C4-2B (cell line): Measurements from ENCODE around the gene BAAT.
"Not testable (repeated sequence)": the region's sequence is repeated elsewhere in the genome, so short reads cannot be mapped to it uniquely, and the experiment has no call there.

Experiments used
- H3K27ac ChIP-seq: fragments of 450-650 bp; 2 replicates; pipeline ENCODE4 v1.5.1; 2017
- ZFX ChIP-seq: fragments of 450-650 bp; IDR thresholded peaks from 2 replicates; pipeline ENCODE4 v1.6.1; 2017
- TF ChIP-seq, protein P1 (sequence below): fragments of 450-650 bp; conservative IDR thresholded peaks from 2 replicates; pipeline ENCODE4 v1.5.1; 2017; ENCODE audit warnings: mild to moderate bottlenecking

BAAT gene

GRCh38 chr9:101342595-101342994, 42.2 kb downstream of the BAAT start:
- TF ChIP-seq, protein P1, sequence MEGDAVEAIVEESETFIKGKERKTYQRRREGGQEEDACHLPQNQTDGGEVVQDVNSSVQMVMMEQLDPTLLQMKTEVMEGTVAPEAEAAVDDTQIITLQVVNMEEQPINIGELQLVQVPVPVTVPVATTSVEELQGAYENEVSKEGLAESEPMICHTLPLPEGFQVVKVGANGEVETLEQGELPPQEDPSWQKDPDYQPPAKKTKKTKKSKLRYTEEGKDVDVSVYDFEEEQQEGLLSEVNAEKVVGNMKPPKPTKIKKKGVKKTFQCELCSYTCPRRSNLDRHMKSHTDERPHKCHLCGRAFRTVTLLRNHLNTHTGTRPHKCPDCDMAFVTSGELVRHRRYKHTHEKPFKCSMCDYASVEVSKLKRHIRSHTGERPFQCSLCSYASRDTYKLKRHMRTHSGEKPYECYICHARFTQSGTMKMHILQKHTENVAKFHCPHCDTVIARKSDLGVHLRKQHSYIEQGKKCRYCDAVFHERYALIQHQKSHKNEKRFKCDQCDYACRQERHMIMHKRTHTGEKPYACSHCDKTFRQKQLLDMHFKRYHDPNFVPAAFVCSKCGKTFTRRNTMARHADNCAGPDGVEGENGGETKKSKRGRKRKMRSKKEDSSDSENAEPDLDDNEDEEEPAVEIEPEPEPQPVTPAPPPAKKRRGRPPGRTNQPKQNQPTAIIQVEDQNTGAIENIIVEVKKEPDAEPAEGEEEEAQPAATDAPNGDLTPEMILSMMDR = no peak
- no peak for TF ChIP-seq ZFX
- H3K27ac ChIP-seq = no peak overlapping the region

GRCh38 chr9:101341958-101342357, 42.8 kb downstream of the BAAT start:
- TF ChIP-seq, protein P1 = no peak
- no peak for TF ChIP-seq ZFX
- no peak overlapping the region for H3K27ac ChIP-seq

DNA sequence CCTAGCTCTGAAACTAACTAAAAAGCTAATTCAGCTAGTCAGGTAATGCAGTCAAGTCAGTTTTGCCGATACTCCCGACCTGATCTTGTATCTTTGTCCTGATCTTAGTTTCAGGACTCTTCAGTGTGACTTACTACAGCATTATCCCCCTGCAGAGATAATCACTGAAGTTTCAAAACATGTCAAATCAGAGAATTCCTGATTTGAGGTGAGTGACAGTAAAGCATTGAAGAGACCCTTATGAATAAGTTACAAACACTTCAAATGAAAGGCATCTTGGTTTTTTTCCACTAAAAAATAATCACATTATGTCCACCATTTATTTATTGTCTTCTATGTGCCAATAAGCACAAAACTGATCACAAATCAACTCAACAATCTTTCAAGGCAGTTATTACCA, 47.6 kb downstream of the BAAT start:
- no peak overlapping the region for H3K27ac ChIP-seq
- no peak for TF ChIP-seq ZFX
- TF ChIP-seq, protein P1 = no peak

- no peak for TF ChIP-seq ZFX
- TF ChIP-seq, protein P1 = no peak
- H3K27ac ChIP-seq = no peak overlapping the region
Measured at GRCh38 chr9:101336091-101336490, 48.7 kb downstream of the BAAT start.

GRCh38 chr9:101333926-101334702, 50.7 kb downstream of the BAAT start:
- TF ChIP-seq ZFX = no peak
- TF ChIP-seq, protein P1 = no peak
- H3K27ac ChIP-seq = no peak overlapping the region

DNA sequence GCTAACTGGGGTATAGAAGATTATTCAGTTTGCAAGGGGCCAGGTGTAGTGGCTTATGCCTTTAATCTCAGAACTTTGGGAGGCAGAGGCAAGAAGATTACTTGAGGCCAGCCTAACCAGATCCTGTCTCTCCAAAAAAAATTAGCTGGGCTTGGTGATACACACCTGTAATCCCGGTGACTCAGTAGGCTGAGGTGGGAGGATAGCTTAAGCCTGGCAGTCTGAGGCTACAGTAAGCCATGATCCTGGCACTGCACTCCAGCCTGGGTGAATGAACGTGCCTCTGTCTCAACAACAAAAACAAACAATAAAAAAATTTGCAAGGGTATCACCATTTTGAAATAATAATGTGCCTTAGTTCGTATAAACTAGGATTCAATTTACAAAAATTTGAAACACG, 51.3 kb downstream of the BAAT start:
- TF ChIP-seq, protein P1 = no peak
- TF ChIP-seq ZFX = no peak

GRCh38 chr9:101332362-101332761, 52.4 kb downstream of the BAAT start:
- no peak for TF ChIP-seq ZFX
- TF ChIP-seq, protein P1 = no peak
- no peak overlapping the region for H3K27ac ChIP-seq

More for the DNA sequence above, 51.3 kb downstream of the BAAT start:
- no peak overlapping the region for H3K27ac ChIP-seq

DNA sequence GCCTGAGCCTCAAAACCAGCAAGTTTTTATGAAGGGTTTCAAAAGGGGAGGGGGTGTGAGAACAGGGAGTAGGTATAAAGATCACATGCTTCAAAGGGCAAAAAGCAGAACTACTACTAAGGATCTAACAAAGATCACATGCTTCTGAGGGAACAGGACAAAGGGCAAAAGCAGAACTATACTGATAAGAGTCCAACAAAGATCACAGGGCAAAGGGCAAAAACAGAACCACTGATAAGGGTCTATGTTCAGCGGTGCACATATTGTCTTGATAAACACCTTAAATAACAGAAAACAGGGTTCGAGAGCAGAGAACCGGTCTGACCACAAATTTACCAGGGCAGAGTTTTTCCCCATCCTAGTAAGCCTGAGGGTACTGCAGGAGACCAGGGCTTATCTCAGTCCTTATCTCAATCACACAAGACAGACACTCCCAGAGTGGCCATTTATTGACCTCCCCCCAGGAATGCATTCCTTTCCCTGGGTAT, 57.3 kb downstream of the BAAT start:
- not testable (repeated sequence) for H3K27ac ChIP-seq
